ENCODE results near the gene SLC16A6. TPM values are rescaled to one million over a fixed set of nuclear protein-coding genes. Genes with fewer than 3 reads are reported as not detected.
A peak's percentile ranks its signal among the peaks of the same experiment; 100 is the strongest.
"Not testable (repeated sequence)": the region's sequence is repeated elsewhere in the genome, so short reads cannot be mapped to it uniquely, and the experiment has no call there.

The SLC16A6 gene
- 0.07 TPM in 1 of 2 replicates, not detected in the other for total RNA-seq

DNA sequence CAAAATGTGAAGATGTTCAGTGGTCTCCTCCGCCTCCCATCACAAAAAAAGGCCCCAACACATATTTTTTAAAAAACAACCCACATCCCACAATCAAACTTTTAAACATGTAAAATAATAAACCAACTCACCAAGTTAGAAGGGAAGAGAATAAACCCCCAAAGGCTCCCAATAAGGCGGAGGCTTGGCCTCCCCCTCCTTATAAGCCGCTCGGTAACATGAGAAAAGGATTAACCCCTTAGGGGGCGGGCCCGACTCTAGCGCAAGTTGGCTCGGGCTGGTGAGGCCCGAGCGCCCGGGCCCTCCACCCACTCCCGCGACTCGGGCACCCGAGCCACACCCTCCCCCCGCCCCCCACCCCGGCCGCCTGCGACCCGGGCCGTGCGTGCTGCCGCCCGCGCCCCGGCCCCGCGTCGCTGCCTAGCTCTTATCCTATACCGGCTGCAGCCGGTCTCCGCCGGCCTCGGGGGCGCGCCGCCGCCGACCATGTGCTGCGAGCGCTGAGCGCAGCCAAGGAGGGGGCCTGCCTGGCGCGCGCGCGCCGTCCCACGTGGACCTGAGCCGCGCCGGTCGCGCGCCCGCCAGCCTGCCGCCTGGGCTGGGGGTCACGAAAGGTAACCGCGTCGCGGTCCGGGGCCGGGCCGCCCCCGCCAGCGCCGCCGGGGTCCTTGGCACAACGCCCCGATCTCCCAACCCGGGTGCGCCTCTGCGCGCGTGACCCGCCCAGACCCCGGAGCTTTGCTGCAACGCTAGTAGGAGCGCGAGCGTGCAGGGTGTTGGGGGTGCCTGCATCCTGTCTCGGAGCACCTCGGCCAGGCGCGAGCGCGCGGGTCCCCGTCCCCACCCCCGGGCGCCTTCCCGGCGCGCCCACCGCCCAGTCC, at the start of gene SLC16A6, which contains the start of gene ARSG:
Gene SLC16A6, minus strand, starts transcription at position 173 of the 881 bp plus-strand sequence. CDS start 12,807 bp downstream, outside the sequence.
Gene ARSG, plus strand, starts transcription at position 541 of the 881 bp plus-strand sequence. CDS start 15,999 bp downstream, outside the sequence.
- TF ChIP-seq, protein P1, sequence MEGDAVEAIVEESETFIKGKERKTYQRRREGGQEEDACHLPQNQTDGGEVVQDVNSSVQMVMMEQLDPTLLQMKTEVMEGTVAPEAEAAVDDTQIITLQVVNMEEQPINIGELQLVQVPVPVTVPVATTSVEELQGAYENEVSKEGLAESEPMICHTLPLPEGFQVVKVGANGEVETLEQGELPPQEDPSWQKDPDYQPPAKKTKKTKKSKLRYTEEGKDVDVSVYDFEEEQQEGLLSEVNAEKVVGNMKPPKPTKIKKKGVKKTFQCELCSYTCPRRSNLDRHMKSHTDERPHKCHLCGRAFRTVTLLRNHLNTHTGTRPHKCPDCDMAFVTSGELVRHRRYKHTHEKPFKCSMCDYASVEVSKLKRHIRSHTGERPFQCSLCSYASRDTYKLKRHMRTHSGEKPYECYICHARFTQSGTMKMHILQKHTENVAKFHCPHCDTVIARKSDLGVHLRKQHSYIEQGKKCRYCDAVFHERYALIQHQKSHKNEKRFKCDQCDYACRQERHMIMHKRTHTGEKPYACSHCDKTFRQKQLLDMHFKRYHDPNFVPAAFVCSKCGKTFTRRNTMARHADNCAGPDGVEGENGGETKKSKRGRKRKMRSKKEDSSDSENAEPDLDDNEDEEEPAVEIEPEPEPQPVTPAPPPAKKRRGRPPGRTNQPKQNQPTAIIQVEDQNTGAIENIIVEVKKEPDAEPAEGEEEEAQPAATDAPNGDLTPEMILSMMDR (conservative IDR thresholded peaks at IDR 0.05; ENCODE audit: low read depth, low read length) = no peak
- no peak for DNase-seq (ENCODE audit: low read depth)
- H3K4me3 ChIP-seq (ENCODE audit: low read depth, low read length) = peak within 1 kb of the TSS; percentile 67

GRCh38 chr17:68334393-68334792, 43.5 kb upstream of the SLC16A6 start:
- TF ChIP-seq, protein P1 (conservative IDR thresholded peaks at IDR 0.05; ENCODE audit: low read depth, low read length) = no peak
- H3K4me3 ChIP-seq (ENCODE audit: low read depth, low read length) = no peak overlapping the region
- DNase-seq (ENCODE audit: low read depth) = no peak

GRCh38 chr17:68331932-68332331, 41.0 kb upstream of the SLC16A6 start:
- not testable (repeated sequence) for H3K4me3 ChIP-seq (ENCODE audit: low read depth, low read length); DNase-seq (ENCODE audit: low read depth)

- TF ChIP-seq, protein P1 (conservative IDR thresholded peaks at IDR 0.05; ENCODE audit: low read depth, low read length) = no peak
- no peak overlapping the region for H3K4me3 ChIP-seq (ENCODE audit: low read depth, low read length)
- DNase-seq (ENCODE audit: low read depth) = no peak
Observed at GRCh38 chr17:68329331-68329730, 38.4 kb upstream of the SLC16A6 start.

DNA sequence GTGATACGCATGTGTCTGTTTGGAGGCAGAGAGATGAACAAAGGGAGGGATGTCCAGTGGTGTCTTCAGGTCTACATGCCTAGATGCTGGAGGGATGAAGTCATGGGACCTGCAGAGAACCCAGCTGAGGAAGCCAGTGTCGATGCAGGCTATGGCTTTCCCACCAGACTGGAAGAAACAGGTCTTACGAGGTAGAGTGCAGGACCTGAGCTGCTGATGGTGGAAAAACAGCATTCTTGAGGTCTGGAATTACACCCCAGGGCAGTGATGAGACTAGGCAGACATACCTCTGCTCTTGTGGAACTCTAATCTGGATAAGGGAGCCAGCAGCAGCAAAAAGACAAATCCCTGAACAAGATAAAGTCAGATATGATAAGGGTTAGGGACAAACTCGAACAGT, 37.7 kb upstream of the SLC16A6 start:
- DNase-seq (ENCODE audit: low read depth) = no peak
- no peak overlapping the region for H3K4me3 ChIP-seq (ENCODE audit: low read depth, low read length)
- TF ChIP-seq, protein P1 (conservative IDR thresholded peaks at IDR 0.05; ENCODE audit: low read depth, low read length) = no peak

DNA sequence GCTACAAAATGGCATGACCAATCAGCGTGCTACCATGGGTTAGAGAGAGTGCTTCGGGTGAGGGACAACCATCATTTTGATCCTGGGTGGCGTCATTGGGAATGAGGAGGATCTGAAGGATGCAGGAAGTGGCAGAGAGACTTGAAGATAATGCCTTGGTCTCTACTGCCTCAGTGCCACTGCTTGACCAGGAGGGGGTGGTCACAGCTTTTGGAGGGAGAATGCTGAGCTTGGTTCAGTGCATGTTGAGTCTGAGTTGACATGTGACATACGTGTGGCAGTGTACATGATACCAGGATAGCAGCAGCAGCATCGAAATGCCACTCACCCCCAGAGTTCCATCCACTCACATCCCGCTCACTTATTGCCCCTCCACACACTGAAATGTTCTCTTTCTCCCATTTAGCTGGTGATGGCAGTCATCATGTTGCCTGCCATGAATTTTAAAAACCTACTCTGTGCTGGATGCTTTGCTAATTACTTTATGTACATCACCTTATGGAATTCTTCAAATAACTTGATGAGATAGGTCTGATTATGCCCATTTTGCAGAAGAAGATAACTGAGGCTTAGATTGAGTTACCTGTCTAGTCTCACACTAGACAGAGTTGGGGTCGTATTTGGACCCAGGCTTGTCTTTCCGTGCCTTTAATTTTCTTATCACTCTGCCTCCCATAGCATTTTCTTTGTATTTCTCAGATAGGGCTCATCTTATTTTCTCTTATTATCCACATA, 37.1 kb upstream of the SLC16A6 start:
- TF ChIP-seq, protein P1 (conservative IDR thresholded peaks at IDR 0.05; ENCODE audit: low read depth, low read length) = no peak
- DNase-seq (ENCODE audit: low read depth) = no peak
- H3K4me3 ChIP-seq (ENCODE audit: low read depth, low read length) = no peak overlapping the region

- TF ChIP-seq, protein P1 (conservative IDR thresholded peaks at IDR 0.05; ENCODE audit: low read depth, low read length) = no peak
- DNase-seq (ENCODE audit: low read depth) = no peak
- H3K4me3 ChIP-seq (ENCODE audit: low read depth, low read length) = no peak overlapping the region
Observed at GRCh38 chr17:68326681-68327080, 35.8 kb upstream of the SLC16A6 start.

Measured in epithelial cell of proximal tubule (primary cell).